ENCODE measurements around the gene F10. TPM values are rescaled to one million over a fixed set of nuclear protein-coding genes. Genes with fewer than 3 reads are reported as not detected.

Gene F10
- total RNA-seq, 2 donors from 2014 or later = not detected

DNA sequence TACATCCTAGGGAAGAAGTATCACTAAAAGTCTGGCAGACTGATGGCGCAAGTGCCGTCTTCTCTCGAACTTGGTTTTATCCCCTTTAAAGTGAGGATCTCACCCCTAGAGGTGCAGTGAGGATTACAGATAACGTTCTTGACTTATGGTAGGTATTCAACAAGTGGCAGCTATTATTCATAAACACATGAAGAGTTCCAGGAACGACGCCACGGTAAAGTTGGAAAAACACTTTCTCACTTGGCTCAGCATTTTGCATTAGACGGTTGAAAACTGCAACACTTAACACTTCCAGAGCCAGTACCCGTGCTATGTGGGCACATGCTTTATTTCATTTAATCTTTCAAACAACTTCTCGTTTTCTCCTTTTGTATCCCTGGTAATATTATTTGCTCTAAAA, 44.6 kb downstream of the F10 start:
- H3K36me3 Mint-ChIP-seq (ENCODE audit: insufficient read depth in 2 of 2) = peaks cover 8 to 23% of the 10 kb centered on the region in 2 donors
- H3K27ac Mint-ChIP-seq = no peak overlapping the region
- H3K27me3 Mint-ChIP-seq (ENCODE audit: low read depth) = no peaks in the 10 kb centered on the region
- DNase-seq = no peak
- H3K4me3 Mint-ChIP-seq = no peak overlapping the region
- peaks cover 8% of the 10 kb centered on the region for H3K4me1 Mint-ChIP-seq (ENCODE audit: low read depth)
- peaks cover 2% of the 10 kb centered on the region in 2 donors for H3K9me3 Mint-ChIP-seq
- no peak for ATAC-seq (replicated peaks in 1 of 2)

DNA sequence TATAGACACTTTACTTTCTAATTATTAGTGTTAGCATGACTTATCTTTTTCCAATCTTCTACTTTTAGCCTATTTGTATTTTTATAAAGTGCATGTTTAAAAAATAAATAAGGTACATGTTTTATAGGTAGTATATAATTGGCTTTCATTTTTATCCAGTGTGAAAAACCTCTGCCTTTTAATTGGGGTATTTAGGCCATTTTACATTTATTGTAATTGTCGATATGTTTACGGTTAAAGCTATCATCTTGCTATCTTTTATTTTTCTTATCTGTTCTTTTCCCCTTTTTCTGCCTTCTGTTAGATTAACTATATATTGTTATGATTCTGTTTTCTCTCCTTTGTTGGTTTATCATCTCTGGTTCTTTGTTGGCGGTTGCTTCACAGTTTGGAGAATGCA, 45.0 kb downstream of the F10 start:
- no peak overlapping the region for H3K27ac Mint-ChIP-seq
- H3K4me3 Mint-ChIP-seq = no peak overlapping the region
- H3K27me3 Mint-ChIP-seq (ENCODE audit: low read depth) = no peaks in the 10 kb centered on the region
- ATAC-seq (replicated peaks in 1 of 2) = no peak
- no peak for DNase-seq
- H3K36me3 Mint-ChIP-seq (ENCODE audit: insufficient read depth in 2 of 2) = peaks cover 8 to 23% of the 10 kb centered on the region in 2 donors
- H3K4me1 Mint-ChIP-seq (ENCODE audit: low read depth) = peaks cover 8% of the 10 kb centered on the region
- peaks cover 2% of the 10 kb centered on the region in 2 donors for H3K9me3 Mint-ChIP-seq

GRCh38 chr13:113168211-113168610, 45.6 kb downstream of the F10 start:
- Mint-ChIP-seq H3K36me3 (ENCODE audit: insufficient read depth in 2 of 2) (peaks cover 8 to 23% of the 10 kb centered on the region in 2 donors), H3K4me3 (no peak overlapping the region), H3K9me3 (peaks cover 2% of the 10 kb centered on the region in 2 donors), H3K27me3 (ENCODE audit: low read depth) (no peaks in the 10 kb centered on the region), H3K4me1 (ENCODE audit: low read depth) (peaks cover 8% of the 10 kb centered on the region), H3K27ac (no peak overlapping the region)
- no peak for DNase-seq
- ATAC-seq (replicated peaks in 1 of 2) = no peak

GRCh38 chr13:113169277-113170272, 47.0 kb downstream of the F10 start:
- Mint-ChIP-seq H3K27me3 (ENCODE audit: low read depth) (no peaks in the 10 kb centered on the region), H3K27ac (peak overlapping the region; percentile 44), H3K9me3 (peaks cover 2% of the 10 kb centered on the region in 2 donors), H3K36me3 (ENCODE audit: insufficient read depth in 2 of 2) (peaks cover 8 to 27% of the 10 kb centered on the region in 2 donors), H3K4me1 (ENCODE audit: low read depth) (peaks cover 8% of the 10 kb centered on the region), H3K4me3 (no peak overlapping the region)
- ATAC-seq (replicated peaks in 1 of 2) (no peak), DNase-seq (no peak)

GRCh38 chr13:113170511-113170910, 47.9 kb downstream of the F10 start:
- ATAC-seq (replicated peaks in 1 of 2) (no peak), DNase-seq (no peak)
- peaks cover 8 to 29% of the 10 kb centered on the region in 2 donors for H3K36me3 Mint-ChIP-seq (ENCODE audit: insufficient read depth in 2 of 2)
- H3K27me3 Mint-ChIP-seq (ENCODE audit: low read depth) = no peaks in the 10 kb centered on the region
- H3K4me3 Mint-ChIP-seq = no peak overlapping the region
- peaks cover 2% of the 10 kb centered on the region in 2 donors for H3K9me3 Mint-ChIP-seq
- peaks cover 8% of the 10 kb centered on the region for H3K4me1 Mint-ChIP-seq (ENCODE audit: low read depth)
- H3K27ac Mint-ChIP-seq = no peak overlapping the region

GRCh38 chr13:113171250-113172125, 48.9 kb downstream of the F10 start:
- no peak for ATAC-seq (replicated peaks in 1 of 2)
- Mint-ChIP-seq H3K4me3 (no peak overlapping the region), H3K36me3 (ENCODE audit: insufficient read depth in 2 of 2) (peaks cover 10 to 38% of the 10 kb centered on the region in 2 donors), H3K4me1 (ENCODE audit: low read depth) (peaks cover 7% of the 10 kb centered on the region), H3K27ac (no peak overlapping the region), H3K9me3 (peaks cover 2% of the 10 kb centered on the region in 2 donors), H3K27me3 (ENCODE audit: low read depth) (no peaks in the 10 kb centered on the region)
- DNase-seq = no peak

- peaks cover 2% of the 10 kb centered on the region in 2 donors for H3K9me3 Mint-ChIP-seq
- H3K36me3 Mint-ChIP-seq (ENCODE audit: insufficient read depth in 2 of 2) = peaks cover 10 to 40% of the 10 kb centered on the region in 2 donors
- H3K4me1 Mint-ChIP-seq (ENCODE audit: low read depth) = peaks cover 6% of the 10 kb centered on the region
- H3K4me3 Mint-ChIP-seq = no peak overlapping the region
- no peaks in the 10 kb centered on the region for H3K27me3 Mint-ChIP-seq (ENCODE audit: low read depth)
- no peak overlapping the region for H3K27ac Mint-ChIP-seq
- DNase-seq (no peak), ATAC-seq (replicated peaks in 1 of 2) (no peak)
These were observed 49.9 kb downstream of the F10 start for GRCh38 chr13:113172419-113172926.

- Mint-ChIP-seq H3K27me3 (ENCODE audit: low read depth) (no peaks in the 10 kb centered on the region), H3K4me1 (ENCODE audit: low read depth) (peaks cover 6% of the 10 kb centered on the region), H3K9me3 (no peaks in the 10 kb centered on the region), H3K36me3 (ENCODE audit: insufficient read depth in 2 of 2) (peaks cover 7 to 40% of the 10 kb centered on the region in 2 donors), H3K27ac (peak overlapping the region; percentile 70), H3K4me3 (peak overlapping the region in 1 of 2 donors; percentile 11)
- ATAC-seq (replicated peaks in 1 of 2) = peak; percentile 31 to 67
- DNase-seq = no peak
These were observed 53.7 kb downstream of the F10 start for GRCh38 chr13:113176280-113176679.

GRCh38 chr13:113176822-113177221, 54.2 kb downstream of the F10 start:
- ATAC-seq (replicated peaks in 1 of 2) (no peak), DNase-seq (no peak)
- Mint-ChIP-seq H3K27me3 (ENCODE audit: low read depth) (no peaks in the 10 kb centered on the region), H3K36me3 (ENCODE audit: insufficient read depth in 2 of 2) (peaks cover 7 to 41% of the 10 kb centered on the region in 2 donors), H3K4me3 (no peak overlapping the region), H3K27ac (no peak overlapping the region), H3K4me1 (ENCODE audit: low read depth) (peaks cover 6% of the 10 kb centered on the region), H3K9me3 (no peaks in the 10 kb centered on the region)

DNA sequence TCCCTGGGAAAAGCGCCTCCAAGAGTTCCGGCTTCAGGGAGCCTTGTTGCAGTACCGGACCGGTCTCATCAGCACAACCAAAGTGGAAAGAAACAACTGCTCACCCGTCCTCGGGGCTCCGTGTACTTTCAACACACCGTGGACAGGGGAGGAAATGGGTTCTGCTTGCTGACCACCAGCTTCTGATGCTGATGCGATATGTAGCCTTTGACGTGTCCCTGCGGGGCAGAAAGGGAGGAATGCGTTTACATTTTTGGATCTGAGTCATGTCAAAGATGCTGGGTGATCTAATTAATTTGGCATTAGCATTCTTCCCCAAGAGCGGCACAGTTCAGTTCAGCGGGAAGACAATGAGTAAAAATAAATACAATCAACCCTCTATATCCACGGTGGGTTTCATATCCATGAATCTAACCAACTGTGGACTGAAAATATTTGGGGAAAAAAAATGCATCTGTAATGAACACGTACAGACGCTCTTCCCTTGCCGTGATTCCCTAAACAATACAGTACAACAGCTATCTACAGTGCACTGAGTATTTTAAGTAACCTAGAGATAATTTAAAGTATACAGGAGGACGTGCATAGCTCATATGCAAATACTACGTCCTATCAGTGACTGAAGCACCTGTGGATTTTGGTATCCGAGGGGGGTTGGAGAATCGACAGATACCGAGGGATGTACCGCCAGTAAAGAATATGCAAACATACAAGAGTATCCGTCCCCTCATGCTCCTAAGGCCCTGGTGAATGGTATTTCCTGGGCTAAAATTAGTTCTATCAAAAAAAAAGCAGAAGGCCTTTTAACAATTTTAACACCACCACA, 55.7 kb downstream of the F10 start:
- H3K36me3 Mint-ChIP-seq (ENCODE audit: insufficient read depth in 2 of 2) = peaks cover 8 to 47% of the 10 kb centered on the region in 2 donors
- no peak for DNase-seq
- H3K9me3 Mint-ChIP-seq = no peaks in the 10 kb centered on the region
- H3K27me3 Mint-ChIP-seq (ENCODE audit: low read depth) = no peaks in the 10 kb centered on the region
- no peak overlapping the region for H3K4me3 Mint-ChIP-seq
- H3K27ac Mint-ChIP-seq = no peak overlapping the region
- no peak for ATAC-seq (replicated peaks in 1 of 2)
- H3K4me1 Mint-ChIP-seq (ENCODE audit: low read depth) = peaks cover 6% of the 10 kb centered on the region

- Mint-ChIP-seq H3K27me3 (ENCODE audit: low read depth) (no peaks in the 10 kb centered on the region), H3K27ac (no peak overlapping the region), H3K4me3 (no peak overlapping the region), H3K36me3 (ENCODE audit: insufficient read depth in 2 of 2) (peaks cover 11 to 50% of the 10 kb centered on the region in 2 donors), H3K9me3 (no peaks in the 10 kb centered on the region), H3K4me1 (ENCODE audit: low read depth) (peaks cover 6% of the 10 kb centered on the region)
- DNase-seq (no peak), ATAC-seq (replicated peaks in 1 of 2) (no peak)
These were observed 56.2 kb downstream of the F10 start for GRCh38 chr13:113178896-113179167.

- Mint-ChIP-seq H3K36me3 (ENCODE audit: insufficient read depth in 2 of 2) (peaks cover 11 to 46% of the 10 kb centered on the region in 2 donors), H3K27me3 (ENCODE audit: low read depth) (no peaks in the 10 kb centered on the region), H3K27ac (no peak overlapping the region), H3K4me3 (no peak overlapping the region), H3K9me3 (no peaks in the 10 kb centered on the region), H3K4me1 (ENCODE audit: low read depth) (peaks cover 6% of the 10 kb centered on the region)
- ATAC-seq (replicated peaks in 1 of 2) (no peak), DNase-seq (no peak)
These were observed 57.0 kb downstream of the F10 start for GRCh38 chr13:113179374-113180230.

Data from activated T-cell treated with anti-CD3 and anti-CD28 coated beads, Interleukin-2, amount 50 U/mL, for 72 hours (primary cell).